ENCODE results near the gene MIA2. TPM values are rescaled to one million over a fixed set of nuclear protein-coding genes. Genes with fewer than 3 reads are reported as not detected.

MIA2 gene
- total RNA-seq, 1 experiment from 2014 or later, result 15.0 TPM

GRCh38 chr14:39272918-39273317, 39.2 kb downstream of the MIA2 start:
- no peaks in the 10 kb centered on the region for H3K9me3 ChIP-seq (ENCODE audit: control insufficient read depth, low read depth, low read length)
- no peak overlapping the region for H2BK12ac ChIP-seq (ENCODE audit: insufficient read length, low read depth, low read length)
- no peak overlapping the region for H3K27ac Mint-ChIP-seq
- H2AK5ac ChIP-seq (ENCODE audit: insufficient read length, low read length), result no peak overlapping the region
- no peaks in the 10 kb centered on the region for H3K23me2 ChIP-seq (ENCODE audit: insufficient read length, low read depth, low read length, poor library complexity, severe bottlenecking)
- H4K8ac ChIP-seq (replicated peaks; ENCODE audit: insufficient read length, low read depth, low read length), result no peak overlapping the region
- no peak overlapping the region for H3K56ac ChIP-seq (ENCODE audit: insufficient read length, low read depth, low read length)
- H3K27ac ChIP-seq (ENCODE audit: insufficient read length, low read depth, low read length), result no peak overlapping the region
- H3K4me3 Mint-ChIP-seq, result no peak overlapping the region
- H3T11ph ChIP-seq (ENCODE audit: low read length), result no peak overlapping the region
- no peaks in the 10 kb centered on the region for H3K27me3 ChIP-seq (ENCODE audit: insufficient read depth, low read length)
- no peak overlapping the region for H2BK15ac ChIP-seq (ENCODE audit: low read depth, low read length)
- H3K9ac ChIP-seq (ENCODE audit: extremely low read depth, insufficient read length, low read length), result no peak overlapping the region
- no peak overlapping the region for H3K23ac ChIP-seq (ENCODE audit: insufficient read length, low read depth, low read length)
- WGBS (ENCODE audit: extremely low coverage, insufficient read length, low lambda C conversion rate), result no CpG with 5 or more reads among the region's 1 CpG
- H4K5ac ChIP-seq (ENCODE audit: insufficient read length, low read depth, low read length), result no peak overlapping the region
- no peak overlapping the region for H3K4ac ChIP-seq (ENCODE audit: low read depth, low read length)
- H3K4me1 ChIP-seq (ENCODE audit: insufficient read depth, low read length), result peaks cover 4% of the 10 kb centered on the region; the same call in 1 of the 2 replicates
- peaks cover 8 to 9% of the 10 kb centered on the region in 2 experiments for H3K4me1 Mint-ChIP-seq
- no peak for DNase-seq
- H3K14ac ChIP-seq (ENCODE audit: insufficient read depth, low read length), result no peak overlapping the region
- no peak overlapping the region for H3K4me2 ChIP-seq (ENCODE audit: insufficient read depth, insufficient read length, low read length)
- H4K91ac ChIP-seq (ENCODE audit: insufficient read length, low read depth, low read length), result no peak overlapping the region
- no peaks in the 10 kb centered on the region for H4K20me1 ChIP-seq (ENCODE audit: control insufficient read depth, insufficient read depth, insufficient read length)
- H2AFZ ChIP-seq (ENCODE audit: low read length), result no peak overlapping the region
- TF ChIP-seq, protein P1, sequence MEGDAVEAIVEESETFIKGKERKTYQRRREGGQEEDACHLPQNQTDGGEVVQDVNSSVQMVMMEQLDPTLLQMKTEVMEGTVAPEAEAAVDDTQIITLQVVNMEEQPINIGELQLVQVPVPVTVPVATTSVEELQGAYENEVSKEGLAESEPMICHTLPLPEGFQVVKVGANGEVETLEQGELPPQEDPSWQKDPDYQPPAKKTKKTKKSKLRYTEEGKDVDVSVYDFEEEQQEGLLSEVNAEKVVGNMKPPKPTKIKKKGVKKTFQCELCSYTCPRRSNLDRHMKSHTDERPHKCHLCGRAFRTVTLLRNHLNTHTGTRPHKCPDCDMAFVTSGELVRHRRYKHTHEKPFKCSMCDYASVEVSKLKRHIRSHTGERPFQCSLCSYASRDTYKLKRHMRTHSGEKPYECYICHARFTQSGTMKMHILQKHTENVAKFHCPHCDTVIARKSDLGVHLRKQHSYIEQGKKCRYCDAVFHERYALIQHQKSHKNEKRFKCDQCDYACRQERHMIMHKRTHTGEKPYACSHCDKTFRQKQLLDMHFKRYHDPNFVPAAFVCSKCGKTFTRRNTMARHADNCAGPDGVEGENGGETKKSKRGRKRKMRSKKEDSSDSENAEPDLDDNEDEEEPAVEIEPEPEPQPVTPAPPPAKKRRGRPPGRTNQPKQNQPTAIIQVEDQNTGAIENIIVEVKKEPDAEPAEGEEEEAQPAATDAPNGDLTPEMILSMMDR (conservative IDR thresholded peaks at IDR 0.05), result no peak
- peaks cover 21 to 28% of the 10 kb centered on the region in 2 experiments for H3K9me3 Mint-ChIP-seq
- no peak overlapping the region for H2BK120ac ChIP-seq (ENCODE audit: low read depth, low read length, poor library complexity, severe bottlenecking)
- H3K79me1 ChIP-seq (ENCODE audit: insufficient read depth, low read depth, low read length, poor library complexity, severe bottlenecking), result no peaks in the 10 kb centered on the region
- H3K79me2 ChIP-seq (ENCODE audit: insufficient read depth, low read length), result peaks cover 13% of the 10 kb centered on the region; the same call in 1 of the 2 replicates
- H3K36me3 Mint-ChIP-seq (ENCODE audit: insufficient read depth in 1 of 3, low read depth in 3 of 3), result peaks cover 20 to 31% (median 20%) of the 10 kb centered on the region in 3 experiments
- no peak overlapping the region for H2BK20ac ChIP-seq (ENCODE audit: low read depth, low read length, poor library complexity, severe bottlenecking)
- no peak overlapping the region for H2BK5ac ChIP-seq (ENCODE audit: insufficient read length, low read length)
- H3K18ac ChIP-seq (ENCODE audit: insufficient read length, low read depth, low read length), result no peak overlapping the region
- peaks cover 2% of the 10 kb centered on the region; the same call in 1 of the 2 replicates for H3K27me3 Mint-ChIP-seq (ENCODE audit: low read depth)
